Mesothelial cell of epicardium (in vitro differentiated cells): ENCODE results near the gene CASKIN1. TPM values are rescaled to one million over a fixed set of nuclear protein-coding genes. Genes with fewer than 3 reads are reported as not detected.

ENCODE experiments used
- DNase-seq, 2 experiments: peaks; one replicate each; pipeline ENCODE4 v3.0.0; 2021; ENCODE audit warnings: low spot score in 2 of 2; ENCODE audit not compliant: unreplicated experiment in 2 of 2
- H3K27ac Mint-ChIP-seq: 2 replicates; pipeline ENCODE4 v1.8.0; 2021; ENCODE audit warnings: mixed read lengths
- H3K27me3 Mint-ChIP-seq: 2 replicates; pipeline ENCODE4 v1.8.0; 2021; ENCODE audit warnings: low read depth, mixed read lengths
- H3K36me3 Mint-ChIP-seq: 2 replicates; pipeline ENCODE4 v1.8.0; 2021; ENCODE audit warnings: mixed read lengths
- H3K4me1 Mint-ChIP-seq: 2 replicates; pipeline ENCODE4 v1.8.0; 2021; ENCODE audit warnings: mixed read lengths
- H3K4me3 Mint-ChIP-seq: 2 replicates; pipeline ENCODE4 v1.8.0; 2021; ENCODE audit warnings: mild to moderate bottlenecking, moderate library complexity, mixed read lengths
- H3K9me3 Mint-ChIP-seq: 2 replicates; pipeline ENCODE4 v1.8.0; 2021; ENCODE audit warnings: mixed read lengths
- total RNA-seq: library from RNA; stranded (reverse); gene quantifications from 3 replicates; pipeline ENCODE4 v1.2.1, GENCODE V29; 2021
- TF ChIP-seq, protein P1 (sequence below): fragments of 200-600 bp; sonication (generic); IDR thresholded peaks from one replicate; pipeline ENCODE4 v1.5.0; 2021; ENCODE audit warnings: antibody characterized with exemption; ENCODE audit not compliant: unreplicated experiment

CASKIN1 gene
- total RNA-seq, 1 donor from 2014 or later, result 8.9 TPM

DNA sequence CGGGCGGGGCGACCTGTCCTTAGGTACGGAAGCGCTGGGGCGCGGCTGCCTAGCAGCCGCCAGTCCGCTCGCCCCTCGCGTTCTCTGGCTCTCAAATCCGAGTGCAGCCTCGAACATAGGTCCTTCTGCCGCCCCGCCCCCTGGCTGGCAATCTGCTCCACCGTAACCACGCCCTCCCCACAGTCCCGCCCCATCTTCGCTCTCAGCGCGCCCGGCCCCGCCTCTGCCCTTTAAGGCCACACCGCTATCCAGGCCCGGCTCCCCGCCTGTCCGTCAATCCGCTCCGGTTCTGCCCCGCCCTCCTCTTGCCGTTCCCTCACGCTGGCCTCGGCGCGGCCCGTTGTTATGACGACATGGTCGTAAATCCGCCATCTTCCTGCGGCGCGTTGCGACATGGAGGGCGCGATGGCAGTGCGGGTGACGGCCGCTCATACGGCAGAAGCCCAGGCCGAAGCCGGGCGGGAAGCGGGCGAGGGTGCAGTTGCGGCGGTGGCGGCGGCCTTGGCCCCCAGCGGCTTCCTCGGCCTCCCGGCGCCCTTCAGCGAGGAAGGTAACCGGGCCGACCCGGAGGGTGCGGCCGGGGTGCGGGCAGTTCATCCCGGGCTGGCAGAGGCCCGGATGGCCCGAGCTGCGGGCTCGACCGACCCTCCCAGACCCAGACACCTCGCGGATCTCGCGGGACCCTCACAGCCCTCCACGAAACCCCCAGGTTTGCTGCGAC lies 27.0 kb upstream of the CASKIN1 start, which contains the start of gene E4F1:
Gene E4F1, plus strand, starts transcription at position 371 of the 721 bp plus-strand sequence. Its CDS starts 23 bp downstream, at position 394.
- peaks cover 11% of the 10 kb centered on the region for H3K4me1 Mint-ChIP-seq
- TF ChIP-seq, protein P1, sequence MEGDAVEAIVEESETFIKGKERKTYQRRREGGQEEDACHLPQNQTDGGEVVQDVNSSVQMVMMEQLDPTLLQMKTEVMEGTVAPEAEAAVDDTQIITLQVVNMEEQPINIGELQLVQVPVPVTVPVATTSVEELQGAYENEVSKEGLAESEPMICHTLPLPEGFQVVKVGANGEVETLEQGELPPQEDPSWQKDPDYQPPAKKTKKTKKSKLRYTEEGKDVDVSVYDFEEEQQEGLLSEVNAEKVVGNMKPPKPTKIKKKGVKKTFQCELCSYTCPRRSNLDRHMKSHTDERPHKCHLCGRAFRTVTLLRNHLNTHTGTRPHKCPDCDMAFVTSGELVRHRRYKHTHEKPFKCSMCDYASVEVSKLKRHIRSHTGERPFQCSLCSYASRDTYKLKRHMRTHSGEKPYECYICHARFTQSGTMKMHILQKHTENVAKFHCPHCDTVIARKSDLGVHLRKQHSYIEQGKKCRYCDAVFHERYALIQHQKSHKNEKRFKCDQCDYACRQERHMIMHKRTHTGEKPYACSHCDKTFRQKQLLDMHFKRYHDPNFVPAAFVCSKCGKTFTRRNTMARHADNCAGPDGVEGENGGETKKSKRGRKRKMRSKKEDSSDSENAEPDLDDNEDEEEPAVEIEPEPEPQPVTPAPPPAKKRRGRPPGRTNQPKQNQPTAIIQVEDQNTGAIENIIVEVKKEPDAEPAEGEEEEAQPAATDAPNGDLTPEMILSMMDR, result no peak
- peak within 1 kb of the TSS; percentile 75 for H3K27ac Mint-ChIP-seq
- no peaks in the 10 kb centered on the region for H3K27me3 Mint-ChIP-seq
- H3K4me3 Mint-ChIP-seq, result peak within 1 kb of the TSS; percentile 78
- peak; percentile 97 to 98 for DNase-seq
- H3K36me3 Mint-ChIP-seq, result no peaks in the 10 kb centered on the region
- no peaks in the 10 kb centered on the region for H3K9me3 Mint-ChIP-seq

DNA sequence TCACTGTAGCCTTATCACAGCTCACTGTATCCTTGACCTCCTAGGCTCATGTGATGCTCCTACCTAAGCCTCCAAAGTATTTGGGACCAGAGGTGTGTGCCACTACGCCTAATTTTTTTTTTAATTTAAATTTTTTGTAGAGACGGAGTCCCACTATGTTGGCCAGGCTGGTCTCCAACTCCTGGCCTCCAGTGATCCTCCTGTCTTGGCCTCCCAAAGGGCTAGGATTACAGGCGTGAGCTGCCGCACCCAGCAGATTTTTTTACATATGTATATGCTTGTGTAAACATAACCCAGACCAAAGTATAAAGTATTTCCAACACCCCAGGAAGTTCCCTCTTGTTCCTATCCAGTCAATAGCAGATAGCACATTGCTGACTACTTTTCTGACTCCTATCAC lies 19.9 kb upstream of the CASKIN1 start:
- DNase-seq, result no peak
- H3K4me1 Mint-ChIP-seq, result peaks cover 16% of the 10 kb centered on the region
- H3K27me3 Mint-ChIP-seq, result no peaks in the 10 kb centered on the region
- peak overlapping the region; percentile 53 for H3K27ac Mint-ChIP-seq
- TF ChIP-seq, protein P1, result no peak
- peak overlapping the region; percentile 73 for H3K4me3 Mint-ChIP-seq
- H3K9me3 Mint-ChIP-seq, result no peaks in the 10 kb centered on the region
- no peaks in the 10 kb centered on the region for H3K36me3 Mint-ChIP-seq

DNA sequence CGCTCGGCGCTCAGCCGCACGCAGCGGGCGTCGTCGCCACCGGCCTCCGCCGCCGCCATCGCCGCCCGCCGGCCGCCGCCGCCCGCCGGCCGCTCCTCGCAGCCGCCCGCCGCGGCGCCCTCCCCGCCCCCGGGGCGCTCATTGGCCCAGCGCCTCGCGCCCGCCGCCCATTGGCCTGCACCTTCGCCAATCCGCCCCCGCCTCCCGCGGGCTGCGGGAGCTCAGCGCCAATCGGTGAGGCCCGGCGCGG lies 18.2 kb upstream of the CASKIN1 start, which contains the start of gene PGP:
Gene PGP, minus strand, starts transcription at position 122 of the 250 bp plus-strand sequence. Its CDS starts 63 bp downstream, at position 59.
- no peak for DNase-seq
- H3K36me3 Mint-ChIP-seq, result no peaks in the 10 kb centered on the region
- H3K4me3 Mint-ChIP-seq, result peak within 1 kb of the TSS; percentile 73
- H3K27ac Mint-ChIP-seq, result peak within 1 kb of the TSS; percentile 95
- H3K9me3 Mint-ChIP-seq, result no peaks in the 10 kb centered on the region
- TF ChIP-seq, protein P1, result no peak
- H3K4me1 Mint-ChIP-seq, result peaks cover 16% of the 10 kb centered on the region
- no peaks in the 10 kb centered on the region for H3K27me3 Mint-ChIP-seq

GRCh38 chr16:2213817-2214718 lies 17.7 kb upstream of the CASKIN1 start:
- DNase-seq, result no peak
- Mint-ChIP-seq H3K36me3 (no peaks in the 10 kb centered on the region), H3K4me3 (peak overlapping the region; percentile 67), H3K27me3 (no peaks in the 10 kb centered on the region), H3K27ac (peak overlapping the region; percentile 9), H3K4me1 (peaks cover 16% of the 10 kb centered on the region), H3K9me3 (no peaks in the 10 kb centered on the region)
- TF ChIP-seq, protein P1, result no peak

DNA sequence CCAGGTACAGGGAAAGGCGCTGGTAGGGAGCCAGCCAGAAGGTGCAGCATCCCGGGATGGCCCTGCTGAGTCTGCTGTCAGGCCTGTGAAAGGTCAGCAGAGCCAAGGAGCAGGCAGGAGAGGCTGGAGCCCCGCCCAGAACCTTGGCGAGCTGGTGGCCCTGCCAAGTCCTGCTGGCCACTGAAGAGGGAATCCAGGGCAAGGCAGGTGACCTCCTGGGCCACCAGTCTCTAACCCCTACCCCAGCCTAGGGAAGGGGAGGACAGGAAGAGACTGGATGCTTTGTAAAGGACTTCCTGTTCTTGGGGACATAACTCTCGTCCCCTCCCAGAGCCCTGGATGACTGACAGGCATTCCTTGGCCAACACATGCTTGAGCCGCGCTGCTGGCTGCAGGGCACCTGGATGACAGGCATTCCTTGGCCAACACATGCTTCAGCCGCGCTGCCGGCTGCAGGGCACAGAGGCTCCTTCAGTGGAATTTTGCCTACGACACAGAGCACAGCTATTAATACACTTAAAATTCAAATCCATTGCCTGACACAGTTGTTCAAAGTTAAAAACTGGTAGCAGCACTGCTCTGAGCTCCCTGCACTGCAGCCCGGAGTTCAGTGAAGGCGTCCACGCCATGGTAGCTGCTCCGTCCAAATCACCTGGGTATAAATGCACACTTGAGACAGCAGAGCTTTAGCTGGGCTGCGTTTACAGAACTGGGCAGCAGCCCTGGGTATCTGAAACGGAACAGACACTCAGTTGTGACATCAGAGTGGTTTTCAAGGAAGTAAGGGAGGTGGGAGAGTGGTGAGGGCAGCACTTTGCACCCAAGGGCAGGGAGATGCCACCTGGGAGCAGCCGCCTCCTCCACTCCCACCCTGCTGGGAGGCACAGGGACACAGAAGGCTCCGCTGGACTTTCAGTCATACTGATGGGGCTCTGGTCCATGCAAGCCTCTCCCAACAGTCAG lies 16.2 kb upstream of the CASKIN1 start:
- no peak for DNase-seq
- H3K27ac Mint-ChIP-seq, result no peak overlapping the region
- H3K9me3 Mint-ChIP-seq, result no peaks in the 10 kb centered on the region
- H3K27me3 Mint-ChIP-seq, result no peaks in the 10 kb centered on the region
- peaks cover 2% of the 10 kb centered on the region for H3K36me3 Mint-ChIP-seq
- TF ChIP-seq, protein P1, result no peak
- peak overlapping the region; percentile 67 for H3K4me3 Mint-ChIP-seq
- peaks cover 16% of the 10 kb centered on the region for H3K4me1 Mint-ChIP-seq
